ENCODE results near the gene FAM222B. TPM values are rescaled to one million over a fixed set of nuclear protein-coding genes. Genes with fewer than 3 reads are reported as not detected.
A peak's percentile ranks its signal among the peaks of the same experiment; 100 is the strongest.
"Not testable (repeated sequence)": the region's sequence is repeated elsewhere in the genome, so short reads cannot be mapped to it uniquely, and the experiment has no call there.

The FAM222B gene
- total and polyA plus RNA-seq, 9 donors: 3.4 to 14.3 (median 12.7) TPM

DNA sequence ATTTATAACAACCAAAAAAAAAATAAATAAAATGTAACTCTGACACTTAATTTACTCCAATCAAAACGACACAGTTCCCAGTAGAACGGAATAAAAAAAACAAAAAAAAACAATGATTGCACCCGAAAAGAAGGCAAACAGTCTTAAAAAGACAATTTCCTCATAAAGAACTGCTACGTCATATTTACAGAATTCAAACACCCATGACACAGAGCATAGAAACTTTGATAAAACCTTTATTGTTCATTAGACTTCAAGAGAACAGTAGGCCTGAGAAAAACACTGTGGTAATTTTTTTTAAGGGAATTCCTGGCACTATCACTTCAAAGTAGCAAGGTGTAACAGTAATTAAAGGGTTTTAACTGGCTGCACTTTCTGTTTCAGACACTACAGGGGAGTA lies 26.1 kb downstream of the FAM222B start:
- H3K27me3 ChIP-seq (ENCODE audit: control insufficient read depth, insufficient read depth, low read length): no peaks in the 10 kb centered on the region
- H3K27ac ChIP-seq (ENCODE audit: low read length): no peak overlapping the region
- no peak overlapping the region for H3K4me3 ChIP-seq (ENCODE audit: low read length)
- no peak for DNase-seq
- no CpG with 5 or more reads among the region's 4 CpGs for WGBS (ENCODE audit: insufficient coverage)
- peaks cover 1% of the 10 kb centered on the region for H3K4me1 ChIP-seq (ENCODE audit: control insufficient read depth, insufficient read depth, low read length)
- H3K36me3 ChIP-seq (ENCODE audit: control insufficient read depth, insufficient read depth, low read length): no peaks in the 10 kb centered on the region
- no peaks in the 10 kb centered on the region for H3K9me3 ChIP-seq (replicated peaks; ENCODE audit: control insufficient read depth, low read depth, low read length)

DNA sequence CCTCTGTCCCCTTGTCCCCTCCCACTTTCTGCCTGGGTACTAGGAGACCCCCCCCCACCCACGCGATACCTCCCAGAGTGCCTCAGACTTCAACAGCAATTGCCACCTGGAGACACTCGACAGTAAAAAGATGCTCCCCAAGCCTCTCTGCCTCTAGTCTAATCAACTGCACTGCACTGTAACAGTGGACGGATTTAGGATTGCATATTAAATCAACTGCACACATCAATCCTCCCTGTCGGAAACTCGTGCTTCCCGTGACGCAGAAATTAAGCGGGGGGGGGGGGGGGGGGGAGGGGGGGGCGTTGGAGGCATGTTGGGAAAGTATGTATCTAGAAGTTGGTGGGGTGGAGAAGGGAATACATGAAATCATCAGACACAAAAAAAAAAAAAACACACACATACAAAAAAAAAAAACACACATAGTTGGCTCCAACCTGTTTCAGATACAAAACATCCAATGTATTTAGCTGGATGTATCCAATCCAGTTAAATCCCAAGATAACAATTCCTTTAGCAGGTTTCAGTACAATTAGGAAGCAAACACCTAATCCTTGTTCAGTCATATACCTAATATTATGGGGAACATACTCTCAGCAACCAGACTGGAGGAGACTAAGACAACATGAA lies 29.7 kb downstream of the FAM222B start:
- WGBS (ENCODE audit: insufficient coverage): no CpG with 5 or more reads among the region's 10 CpGs
- no peaks in the 10 kb centered on the region for H3K36me3 ChIP-seq (ENCODE audit: control insufficient read depth, insufficient read depth, low read length)
- no peaks in the 10 kb centered on the region for H3K27me3 ChIP-seq (ENCODE audit: control insufficient read depth, insufficient read depth, low read length)
- H3K4me3 ChIP-seq (ENCODE audit: low read length): peak overlapping the region; percentile 95
- no peaks in the 10 kb centered on the region for H3K9me3 ChIP-seq (replicated peaks; ENCODE audit: control insufficient read depth, low read depth, low read length)
- DNase-seq: no peak
- H3K4me1 ChIP-seq (ENCODE audit: control insufficient read depth, insufficient read depth, low read length): peaks cover 5% of the 10 kb centered on the region
- H3K27ac ChIP-seq (ENCODE audit: low read length): peak overlapping the region; percentile 93

DNA sequence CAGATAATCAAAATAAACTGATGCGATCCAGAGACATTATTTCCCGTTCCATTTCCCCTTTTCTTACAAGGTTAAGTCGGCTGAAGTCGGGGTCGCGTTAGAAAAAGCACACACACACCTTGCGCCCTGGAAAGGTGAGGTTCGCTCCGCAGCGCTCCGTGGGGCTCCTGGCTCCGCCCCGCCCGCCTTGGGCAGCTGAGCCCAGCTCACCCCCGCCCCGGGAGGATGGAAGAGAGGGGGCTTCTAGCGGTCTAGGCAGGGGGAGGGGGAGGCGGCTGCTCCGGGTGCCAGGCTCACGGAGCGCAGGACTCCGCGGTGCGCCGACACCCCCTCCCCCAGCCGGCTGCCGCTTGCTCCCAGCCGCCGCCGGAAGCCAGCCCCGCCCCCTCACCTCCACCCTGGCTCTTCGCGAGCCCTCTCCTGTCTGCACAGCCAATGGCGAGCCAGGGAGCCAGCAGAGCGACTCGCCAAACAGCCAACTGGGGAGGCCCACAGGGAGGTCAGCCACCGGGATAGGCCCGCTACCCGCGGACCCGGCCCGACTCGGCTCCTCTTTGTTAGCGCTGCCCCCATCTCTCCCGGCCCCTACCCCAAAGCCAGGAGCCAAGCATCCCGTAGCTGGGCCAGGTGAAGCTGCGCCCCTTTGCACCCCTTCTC lies 30.4 kb downstream of the FAM222B start:
- DNase-seq: peak; percentile 99
- peak overlapping the region; percentile 93 for H3K27ac ChIP-seq (ENCODE audit: low read length)
- H3K4me1 ChIP-seq (ENCODE audit: control insufficient read depth, insufficient read depth, low read length): peaks cover 5% of the 10 kb centered on the region
- H3K9me3 ChIP-seq (replicated peaks; ENCODE audit: control insufficient read depth, low read depth, low read length): no peaks in the 10 kb centered on the region
- H3K36me3 ChIP-seq (ENCODE audit: control insufficient read depth, insufficient read depth, low read length): no peaks in the 10 kb centered on the region
- H3K27me3 ChIP-seq (ENCODE audit: control insufficient read depth, insufficient read depth, low read length): no peaks in the 10 kb centered on the region
- H3K4me3 ChIP-seq (ENCODE audit: low read length): peak overlapping the region; percentile 95
- WGBS (ENCODE audit: insufficient coverage): 0% methylated on average over 20 of the region's 47 CpGs

DNA sequence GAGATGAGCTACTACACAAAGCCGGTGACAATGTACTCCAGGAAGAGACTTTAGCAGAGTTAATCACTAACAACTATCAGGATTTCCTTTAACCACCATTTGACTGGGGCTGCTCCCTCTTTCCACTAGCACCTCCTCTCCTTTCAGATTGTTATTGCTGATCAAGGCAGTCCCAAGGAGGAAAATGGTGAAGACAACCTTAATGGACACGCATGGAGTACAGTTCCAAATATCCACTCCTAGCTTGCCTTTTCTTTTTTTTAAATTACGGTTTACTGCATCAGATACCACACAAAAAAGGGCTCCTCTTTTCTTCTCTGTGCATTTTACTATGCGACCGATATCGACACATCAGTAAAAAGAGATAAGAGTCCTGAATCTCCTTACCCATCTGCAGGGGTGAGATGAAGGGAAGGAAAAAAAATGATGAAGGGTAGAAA lies 30.9 kb downstream of the FAM222B start:
- Histone ChIP-seq H3K9me3 (replicated peaks; ENCODE audit: control insufficient read depth, low read depth, low read length) (no peaks in the 10 kb centered on the region), H3K27me3 (ENCODE audit: control insufficient read depth, insufficient read depth, low read length) (no peaks in the 10 kb centered on the region), H3K27ac (ENCODE audit: low read length) (peak overlapping the region; percentile 82), H3K36me3 (ENCODE audit: control insufficient read depth, insufficient read depth, low read length) (no peaks in the 10 kb centered on the region), H3K4me3 (ENCODE audit: low read length) (peak overlapping the region; percentile 95), H3K4me1 (ENCODE audit: control insufficient read depth, insufficient read depth, low read length) (peaks cover 5% of the 10 kb centered on the region)
- peak; percentile 11 for DNase-seq
- WGBS (ENCODE audit: insufficient coverage): 20% methylated on average over 1 of the region's 6 CpGs

DNA sequence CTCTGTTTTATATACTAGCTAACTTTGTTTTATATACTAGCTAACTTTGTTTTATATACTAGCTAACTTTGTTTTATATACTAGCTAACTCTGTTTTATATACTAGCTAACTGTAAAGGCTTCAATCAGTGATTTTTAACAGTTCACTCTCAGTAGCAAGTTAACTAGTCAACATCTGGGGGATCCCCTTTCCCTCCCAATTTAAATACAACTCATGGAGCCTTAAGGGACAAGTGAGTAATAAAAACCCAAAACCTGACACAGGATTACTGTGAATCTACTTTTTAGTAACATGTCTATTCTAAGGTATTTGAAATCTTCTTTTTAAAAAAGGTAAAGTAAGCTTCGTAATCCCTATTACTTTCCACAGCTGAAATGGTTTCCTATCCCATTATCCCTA lies 32.2 kb downstream of the FAM222B start:
- Histone ChIP-seq H3K4me3 (ENCODE audit: low read length) (no peak overlapping the region), H3K4me1 (ENCODE audit: control insufficient read depth, insufficient read depth, low read length) (peaks cover 5% of the 10 kb centered on the region), H3K27me3 (ENCODE audit: control insufficient read depth, insufficient read depth, low read length) (no peaks in the 10 kb centered on the region), H3K27ac (ENCODE audit: low read length) (no peak overlapping the region), H3K36me3 (ENCODE audit: control insufficient read depth, insufficient read depth, low read length) (no peaks in the 10 kb centered on the region), H3K9me3 (replicated peaks; ENCODE audit: control insufficient read depth, low read depth, low read length) (no peaks in the 10 kb centered on the region)
- DNase-seq: no peak
- no CpG with 5 or more reads among the region's 1 CpG for WGBS (ENCODE audit: insufficient coverage)

DNA sequence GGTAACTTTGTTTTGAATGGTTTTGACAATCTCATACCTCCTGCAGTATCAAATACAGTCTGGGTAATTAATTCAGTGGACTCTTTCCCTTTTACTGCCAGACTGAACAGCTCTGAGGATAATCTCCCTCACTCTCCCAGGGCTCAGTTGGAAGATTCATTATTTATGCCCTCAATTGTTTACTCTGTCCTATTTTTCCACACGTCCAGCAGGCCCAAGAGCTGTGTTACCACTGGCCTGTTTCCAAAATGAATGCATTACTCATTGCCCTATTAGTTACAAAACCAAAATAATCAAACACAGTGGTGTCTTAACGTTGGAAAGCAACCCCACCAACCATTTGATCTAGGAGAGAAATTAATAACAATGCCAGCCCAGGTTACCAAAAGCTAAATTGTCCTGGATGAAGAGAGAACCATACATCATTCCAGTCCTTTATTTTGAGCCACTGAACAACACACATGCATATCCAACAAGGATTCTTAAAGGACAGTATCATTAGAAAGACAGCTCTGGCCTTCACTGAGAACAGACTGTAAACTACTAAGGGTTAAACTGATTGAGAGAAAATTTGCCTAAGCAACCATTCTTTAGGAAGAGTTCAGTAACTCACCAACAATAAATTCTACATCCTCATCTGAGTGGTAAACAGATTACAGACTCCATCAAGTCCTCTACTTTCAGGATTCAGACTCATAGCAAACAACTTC lies 34.5 kb downstream of the FAM222B start:
- H3K27ac ChIP-seq (ENCODE audit: low read length): no peak overlapping the region
- whole genome bisulfite sequencing (ENCODE audit: insufficient coverage): 14% methylated on average over 1 of the region's 2 CpGs
- H3K27me3 ChIP-seq (ENCODE audit: control insufficient read depth, insufficient read depth, low read length): no peaks in the 10 kb centered on the region
- H3K9me3 ChIP-seq (replicated peaks; ENCODE audit: control insufficient read depth, low read depth, low read length): no peaks in the 10 kb centered on the region
- H3K4me1 ChIP-seq (ENCODE audit: control insufficient read depth, insufficient read depth, low read length): peaks cover 5% of the 10 kb centered on the region
- peak; percentile 25 for DNase-seq
- peaks cover 5% of the 10 kb centered on the region for H3K36me3 ChIP-seq (ENCODE audit: control insufficient read depth, insufficient read depth, low read length)
- no peak overlapping the region for H3K4me3 ChIP-seq (ENCODE audit: low read length)

DNA sequence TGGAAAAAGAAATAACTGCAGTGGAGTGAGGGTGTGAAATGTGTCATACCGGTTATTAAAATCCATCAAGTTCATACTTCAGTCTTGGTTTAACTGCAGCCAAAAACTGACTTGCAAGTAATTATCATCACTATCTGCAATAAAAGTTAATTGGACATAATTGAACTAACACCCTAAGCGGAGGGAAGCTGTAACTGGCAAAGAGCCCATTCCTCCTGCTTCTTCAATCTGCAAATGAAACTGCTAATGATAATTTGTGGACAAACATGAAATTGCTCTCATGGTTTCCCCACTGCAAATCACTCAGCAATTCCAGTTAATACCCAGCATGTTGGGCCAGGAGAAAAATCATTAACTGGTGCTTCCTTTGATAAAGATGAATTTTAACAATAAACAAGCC lies 46.5 kb downstream of the FAM222B start:
- Histone ChIP-seq H3K9me3 (replicated peaks; ENCODE audit: control insufficient read depth, low read depth, low read length) (no peaks in the 10 kb centered on the region), H3K27me3 (ENCODE audit: control insufficient read depth, insufficient read depth, low read length) (no peaks in the 10 kb centered on the region), H3K4me1 (ENCODE audit: control insufficient read depth, insufficient read depth, low read length) (no peaks in the 10 kb centered on the region), H3K27ac (ENCODE audit: low read length) (no peak overlapping the region), H3K4me3 (ENCODE audit: low read length) (no peak overlapping the region), H3K36me3 (ENCODE audit: control insufficient read depth, insufficient read depth, low read length) (peaks cover 3% of the 10 kb centered on the region)
- no CpG with 5 or more reads among the region's 2 CpGs for WGBS (ENCODE audit: insufficient coverage)
- no peak for DNase-seq

DNA sequence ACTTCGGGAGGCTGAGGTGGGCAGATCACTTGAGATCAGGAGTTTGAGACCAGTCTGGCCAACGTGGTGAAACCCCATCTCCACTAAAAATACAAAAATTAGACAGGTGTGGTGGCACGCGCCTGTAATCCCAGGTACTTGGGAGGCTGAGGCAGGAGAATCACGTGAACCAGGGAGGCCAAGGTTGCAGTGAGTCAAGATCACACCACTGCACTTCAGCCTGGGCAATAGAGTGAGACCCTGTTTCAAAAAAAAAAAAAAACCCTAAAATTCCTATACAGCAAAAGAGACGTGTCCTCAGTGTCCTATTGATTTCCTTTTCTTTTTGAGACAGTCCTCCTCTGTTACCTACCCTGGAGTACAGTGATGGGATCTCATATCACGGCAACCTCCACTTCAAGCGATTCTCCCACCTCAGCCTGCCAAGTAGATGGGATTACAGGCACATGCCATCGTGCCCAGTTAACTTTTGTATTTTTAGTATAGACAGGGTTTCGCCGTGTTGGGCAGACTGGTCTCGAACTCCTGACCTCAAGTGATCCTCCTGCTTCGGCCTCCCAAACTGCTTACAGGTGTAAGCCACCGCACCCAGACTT lies 47.6 kb downstream of the FAM222B start:
- 94% methylated on average over 9 of the region's 14 CpGs for WGBS (ENCODE audit: insufficient coverage)

DNA sequence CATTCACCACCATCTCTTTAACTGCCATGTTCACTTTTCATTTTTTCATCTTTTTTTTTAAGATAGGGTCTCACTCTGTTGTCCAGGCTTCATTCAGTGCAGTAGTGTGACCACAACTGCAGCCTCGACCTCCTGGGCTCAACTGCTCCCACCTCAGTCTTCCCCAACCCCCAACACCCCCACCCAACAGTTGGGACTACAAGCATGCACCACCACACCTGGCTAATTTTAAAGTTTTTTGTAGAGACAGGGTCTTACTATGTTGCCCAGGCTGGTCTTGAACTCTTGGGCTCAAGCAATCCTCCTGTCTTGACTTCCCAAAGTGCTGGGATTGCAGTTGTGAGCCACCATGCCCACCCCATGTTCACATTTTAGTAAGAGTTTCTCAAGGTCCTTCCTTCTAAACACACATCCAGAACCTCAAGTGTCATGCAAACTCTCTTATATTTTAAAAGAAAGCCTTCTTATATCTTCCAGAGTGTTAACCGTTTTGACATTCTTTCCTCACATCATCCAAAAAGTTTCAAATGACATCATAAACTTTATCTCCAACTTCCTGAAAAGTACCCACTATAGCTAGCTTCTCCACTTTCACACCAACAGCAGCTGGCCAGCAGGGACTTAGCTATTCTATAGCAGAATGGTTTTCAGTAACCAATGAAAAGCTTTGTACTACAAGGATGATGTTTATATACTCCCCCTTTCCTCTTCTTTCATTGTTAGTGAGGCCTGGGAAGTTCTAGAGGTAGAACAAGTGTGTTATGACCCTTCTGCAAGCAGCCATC lies 49.5 kb downstream of the FAM222B start:
- peaks cover 3% of the 10 kb centered on the region for H3K36me3 ChIP-seq (ENCODE audit: control insufficient read depth, insufficient read depth, low read length)
- H3K9me3 ChIP-seq (replicated peaks; ENCODE audit: control insufficient read depth, low read depth, low read length): no peaks in the 10 kb centered on the region
- H3K27ac ChIP-seq (ENCODE audit: low read length): no peak overlapping the region
- no peaks in the 10 kb centered on the region for H3K4me1 ChIP-seq (ENCODE audit: control insufficient read depth, insufficient read depth, low read length)
- no peaks in the 10 kb centered on the region for H3K27me3 ChIP-seq (ENCODE audit: control insufficient read depth, insufficient read depth, low read length)
- WGBS (ENCODE audit: insufficient coverage): no CpG with 5 or more reads among the region's 2 CpGs
- no peak for DNase-seq
- H3K4me3 ChIP-seq (ENCODE audit: low read length): no peak overlapping the region

More for the DNA sequence above, 47.6 kb downstream of the FAM222B start:
- not testable (repeated sequence) for H3K27ac ChIP-seq (ENCODE audit: low read length); H3K4me3 ChIP-seq (ENCODE audit: low read length); DNase-seq; H3K9me3 ChIP-seq (replicated peaks; ENCODE audit: control insufficient read depth, low read depth, low read length); H3K4me1 ChIP-seq (ENCODE audit: control insufficient read depth, insufficient read depth, low read length); H3K27me3 ChIP-seq (ENCODE audit: control insufficient read depth, insufficient read depth, low read length); H3K36me3 ChIP-seq (ENCODE audit: control insufficient read depth, insufficient read depth, low read length)

Data from muscle of leg (tissue), 11 donors.